NCI-H1436 treated with DMSO at 0.1 percent for 48 hours (cell line): ENCODE data around the gene CDON.
"Not testable (repeated sequence)": the region's sequence is repeated elsewhere in the genome, so short reads cannot be mapped to it uniquely, and the experiment has no call there.

Experiments used
- DNase-seq: peaks from one replicate; lab custom pipeline; 2025; lab: John Stamatoyannopoulos, UW

CDON gene

DNA sequence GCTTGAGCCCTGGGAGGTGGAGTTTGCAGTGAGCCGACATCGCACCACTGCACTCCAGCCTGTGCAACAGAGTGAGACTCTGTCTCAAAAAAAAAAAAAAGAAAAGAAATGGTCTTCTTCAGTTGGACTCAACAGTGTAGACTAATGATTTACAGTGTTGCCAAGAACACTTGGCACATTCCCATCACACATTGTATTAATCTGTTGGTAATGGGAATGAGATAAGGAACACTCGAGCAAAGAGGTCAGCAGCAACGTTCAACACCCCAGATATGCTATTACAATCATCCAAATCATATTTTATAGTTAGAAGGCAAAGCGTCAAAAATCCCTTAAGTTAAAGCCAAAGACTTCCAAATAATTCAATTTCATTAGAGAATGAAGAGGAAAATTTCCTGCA lies 14.5 kb downstream of the CDON start:
- no peak for DNase-seq

DNA sequence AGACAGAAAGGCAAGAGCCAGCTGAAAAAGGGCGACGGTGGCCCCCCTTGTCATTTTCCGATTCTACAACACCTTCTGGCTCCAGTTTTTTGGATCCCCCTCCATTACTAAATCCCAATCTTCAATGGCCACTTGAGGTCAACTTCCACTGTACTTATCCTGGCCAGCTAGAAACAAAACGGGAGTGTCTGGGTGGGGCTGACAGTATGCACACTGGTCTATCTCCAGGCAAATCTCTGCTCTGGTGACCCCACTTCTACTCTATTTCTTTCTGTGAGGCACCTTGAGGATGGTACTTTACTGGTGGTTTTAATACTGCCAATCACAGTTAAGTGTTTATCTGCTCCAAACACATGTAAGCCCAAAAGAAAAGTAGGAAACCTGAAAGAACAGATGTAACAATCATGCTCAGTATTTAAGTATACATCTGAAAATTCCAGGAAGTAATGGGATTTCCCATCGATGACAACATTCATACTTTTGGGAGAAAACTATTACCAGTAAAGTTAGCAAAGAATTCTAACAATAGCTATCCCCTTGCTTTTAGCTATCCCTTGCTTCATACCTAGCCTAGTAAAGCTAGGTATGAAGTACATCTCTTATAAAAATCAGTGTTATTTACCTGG lies 16.0 kb downstream of the CDON start:
- no peak for DNase-seq

DNA sequence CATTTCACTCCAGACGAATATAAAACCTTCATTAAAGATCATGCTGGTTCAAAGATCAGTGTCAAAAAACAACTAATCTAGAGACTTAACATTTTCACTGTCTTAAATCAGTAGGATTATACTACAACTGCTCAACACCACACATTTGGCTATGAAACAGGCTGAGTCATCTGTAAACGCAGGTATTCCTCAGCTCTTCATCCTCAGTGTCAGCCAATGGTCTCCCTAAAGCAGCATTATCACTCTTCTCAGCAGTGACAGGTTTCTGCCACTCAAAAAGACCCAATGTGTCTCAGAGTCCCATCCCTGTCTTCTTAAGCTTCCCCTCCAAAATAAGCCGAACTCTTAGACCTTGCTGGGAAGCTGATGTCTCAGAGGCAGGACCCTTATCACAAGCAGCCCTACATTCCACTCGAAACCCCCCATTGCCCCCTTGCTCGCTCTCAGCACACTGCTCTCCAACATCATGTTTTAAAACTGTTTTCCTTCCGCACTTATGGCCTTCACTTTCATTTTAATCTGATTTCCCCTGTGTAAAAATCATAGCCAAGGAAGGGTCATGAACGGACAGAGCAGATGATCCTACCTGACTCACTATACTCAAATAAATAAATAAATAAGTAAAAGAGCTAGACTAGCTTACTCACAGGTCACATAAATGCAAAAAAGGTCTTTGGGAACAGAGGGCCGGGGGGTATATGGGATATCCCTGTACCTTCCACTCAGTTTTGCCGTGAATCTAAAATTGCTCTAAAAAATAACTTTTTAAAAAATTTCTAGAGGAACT lies 23.0 kb downstream of the CDON start:
- no peak for DNase-seq

DNA sequence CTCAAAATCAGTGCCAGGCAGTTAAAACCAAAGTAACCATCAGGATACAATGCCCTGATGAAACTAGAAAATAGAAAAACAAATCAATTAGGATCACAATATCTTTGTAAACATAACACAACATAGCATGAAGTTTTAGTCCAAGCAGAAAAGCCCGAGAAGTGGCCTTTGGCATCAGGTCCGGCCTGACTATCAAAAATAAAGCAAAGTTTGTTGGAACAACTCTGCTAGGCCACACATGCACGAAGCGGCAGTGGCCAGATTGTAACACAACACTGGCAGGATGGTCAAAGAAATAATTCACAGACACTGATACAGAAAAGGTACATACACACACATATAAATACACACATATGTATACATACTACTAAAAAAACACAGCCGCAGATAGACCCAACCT lies 26.9 kb downstream of the CDON start:
- DNase-seq, result no peak

DNA sequence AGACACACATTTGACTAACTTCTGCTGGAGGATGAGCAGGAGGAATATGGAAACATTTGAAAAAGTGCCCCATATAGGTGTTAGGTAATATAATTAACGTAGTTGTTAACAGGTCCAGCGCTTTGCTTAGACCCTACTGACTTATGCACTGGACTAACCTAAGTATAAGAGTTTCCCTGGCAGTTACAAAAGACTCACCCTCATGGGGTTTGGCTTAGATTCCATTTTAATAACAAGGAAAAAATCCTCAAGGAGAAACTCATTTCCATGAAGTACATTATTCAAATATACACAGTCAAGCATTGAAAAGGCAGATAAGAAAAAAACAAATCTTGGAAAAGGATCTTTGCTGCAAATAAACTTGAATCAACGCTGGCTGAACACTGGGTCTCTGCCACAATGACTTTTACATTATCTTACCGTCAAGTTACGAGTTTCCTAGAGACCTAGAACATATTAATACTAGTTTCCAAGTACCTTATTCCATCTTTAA lies 27.7 kb downstream of the CDON start:
- no peak for DNase-seq

DNA sequence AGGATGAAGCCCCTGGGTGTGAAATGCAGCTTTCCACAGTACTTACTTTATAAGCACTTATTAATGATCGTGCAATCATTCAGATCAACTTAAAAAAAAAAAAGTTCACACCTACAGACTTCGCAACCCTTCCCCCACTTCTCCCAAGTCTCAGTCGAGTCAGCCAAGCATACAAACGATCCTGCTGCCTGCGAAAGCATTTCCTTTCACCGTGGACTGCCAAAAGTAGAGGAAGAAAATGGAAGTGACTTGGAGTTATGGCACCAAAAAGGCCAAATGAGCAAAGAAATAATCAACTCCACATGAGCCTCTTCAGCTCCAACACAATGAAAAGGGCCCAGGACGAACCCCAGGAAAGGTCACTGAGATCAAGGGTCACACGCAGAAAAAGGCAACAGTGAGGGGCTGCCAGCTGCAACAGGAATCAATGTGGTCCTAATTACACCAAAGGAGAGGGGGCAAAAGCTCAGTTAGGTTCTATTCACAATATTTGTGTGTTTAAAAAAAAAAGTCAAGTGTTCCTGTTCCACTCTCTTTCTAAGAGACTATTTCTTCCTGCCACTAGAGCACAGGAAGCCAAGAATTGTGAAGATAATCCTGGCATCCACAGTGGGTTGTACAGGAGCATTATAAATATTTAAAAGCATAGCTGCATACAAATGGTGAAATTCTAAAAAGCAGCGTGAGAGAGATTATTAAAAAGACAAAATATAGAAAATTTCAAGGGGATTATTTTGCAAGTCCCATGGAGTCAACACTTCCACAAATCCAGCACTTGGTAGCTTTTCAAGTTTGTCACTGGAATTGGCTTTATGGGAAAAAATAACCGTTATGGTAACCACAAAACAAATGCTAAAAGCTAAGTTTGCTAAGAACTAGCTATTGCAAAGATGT lies 28.4 kb downstream of the CDON start:
- no peak for DNase-seq

DNA sequence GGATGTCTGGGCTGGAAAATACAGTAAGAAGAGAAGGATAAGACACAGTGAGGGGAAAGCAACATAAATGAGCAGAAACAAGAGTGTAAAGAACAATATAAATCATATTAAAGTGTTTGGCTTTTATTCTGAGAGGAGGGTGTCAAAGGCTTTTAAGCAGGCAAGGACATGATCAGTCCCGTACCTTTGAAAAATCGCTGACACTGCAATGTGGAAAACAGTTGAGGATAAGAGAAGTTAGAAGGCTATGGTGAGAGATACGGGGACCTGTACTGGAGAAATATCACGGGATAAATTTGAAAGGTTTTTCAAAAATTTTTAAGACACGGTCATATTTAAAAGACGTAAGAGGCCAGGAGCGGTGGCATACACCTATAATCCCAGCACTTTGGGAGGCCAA lies 30.3 kb downstream of the CDON start:
- no peak for DNase-seq

DNA sequence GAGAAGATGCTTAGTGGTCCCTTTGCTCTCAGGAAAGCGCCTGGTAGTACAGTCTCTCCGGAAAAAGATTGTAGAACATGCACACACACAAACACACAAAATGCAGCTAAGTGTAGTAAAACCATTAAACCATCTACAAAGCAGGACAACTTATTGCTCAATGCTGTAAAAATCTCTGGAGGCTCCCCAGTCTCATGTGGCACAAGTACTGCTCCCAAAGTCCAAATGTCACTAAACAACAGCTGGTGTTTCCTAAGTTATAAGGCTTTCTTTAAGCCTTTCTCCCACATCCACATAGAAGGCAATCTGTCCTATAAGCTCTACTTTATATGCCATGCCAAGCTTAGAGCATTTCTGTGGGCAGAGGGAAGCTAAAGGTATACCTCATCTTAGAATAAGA lies 32.9 kb downstream of the CDON start:
- no peak for DNase-seq

DNA sequence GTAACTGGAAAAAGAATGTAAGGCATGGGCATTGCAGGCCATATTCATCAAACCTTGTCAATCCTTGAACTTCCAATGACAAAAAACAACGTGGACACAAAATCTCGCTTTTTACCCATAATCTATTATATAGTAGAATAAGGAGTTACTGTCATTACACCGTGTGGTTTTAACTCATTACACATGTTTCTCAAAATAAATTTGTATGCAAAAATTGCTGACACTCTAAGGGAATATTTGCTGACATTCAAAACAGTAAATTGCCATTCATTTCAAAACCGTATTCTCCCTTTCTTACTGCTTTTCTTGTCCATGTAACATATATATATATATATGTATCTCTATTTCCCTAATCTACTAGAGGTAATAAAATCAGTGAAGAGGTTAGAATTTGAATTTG lies 33.4 kb downstream of the CDON start:
- DNase-seq, result no peak

DNA sequence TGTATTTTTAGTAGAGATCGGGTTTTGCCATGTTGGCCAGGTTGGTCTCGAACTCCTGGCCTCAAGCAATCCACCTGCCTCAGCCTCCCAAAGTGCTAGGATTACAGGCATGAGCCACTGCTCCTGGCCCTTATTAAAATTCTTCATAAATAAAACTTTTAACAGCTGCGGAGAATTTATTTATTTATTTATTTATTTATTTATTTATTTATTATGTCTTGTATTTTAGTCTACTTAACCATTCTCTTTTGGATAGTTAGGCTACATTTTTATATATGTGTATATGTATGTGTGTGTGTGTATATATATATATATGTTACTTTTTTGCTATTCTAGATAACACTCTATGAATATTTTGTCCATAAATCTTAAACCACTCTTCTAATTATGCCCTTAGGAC lies 34.1 kb downstream of the CDON start:
- DNase-seq, result not testable (repeated sequence)

DNA sequence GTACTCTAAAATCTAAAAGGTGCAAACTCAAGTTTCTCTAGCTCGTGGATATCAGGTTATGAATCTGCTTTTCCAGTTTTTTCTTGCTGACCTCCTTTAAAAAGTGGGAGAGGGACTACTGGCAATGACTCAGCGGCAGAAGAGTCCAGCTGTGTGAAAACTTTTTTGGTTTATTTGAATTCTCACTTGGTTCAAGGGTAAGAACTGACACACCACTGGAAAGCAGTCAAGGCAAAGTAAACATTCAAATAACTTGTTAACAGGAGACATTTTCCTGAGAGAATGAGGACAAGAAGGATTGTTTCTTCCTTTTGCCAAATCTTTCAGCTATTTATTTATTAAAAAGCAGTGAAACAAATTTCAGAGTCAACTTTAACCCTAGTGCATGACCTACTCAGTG lies 36.1 kb downstream of the CDON start:
- no peak for DNase-seq

DNA sequence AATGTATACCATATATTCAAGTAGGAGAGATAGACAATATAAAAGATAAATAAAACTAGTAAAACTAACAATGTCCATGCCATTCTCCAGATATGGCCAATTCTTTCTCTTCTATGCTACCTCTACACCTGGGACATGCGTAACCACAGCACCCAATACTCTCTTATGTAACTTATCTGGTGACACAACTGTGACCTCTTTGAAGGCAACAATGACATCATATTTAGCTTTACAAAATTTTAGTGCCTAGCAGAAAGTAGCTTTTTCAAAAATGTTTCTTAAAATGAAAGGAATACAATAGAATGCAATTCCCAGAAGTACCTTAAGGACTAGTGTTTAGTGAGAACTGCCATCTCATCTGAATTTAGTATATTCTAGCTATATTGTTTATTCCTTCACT lies 36.8 kb downstream of the CDON start:
- DNase-seq, result no peak

DNA sequence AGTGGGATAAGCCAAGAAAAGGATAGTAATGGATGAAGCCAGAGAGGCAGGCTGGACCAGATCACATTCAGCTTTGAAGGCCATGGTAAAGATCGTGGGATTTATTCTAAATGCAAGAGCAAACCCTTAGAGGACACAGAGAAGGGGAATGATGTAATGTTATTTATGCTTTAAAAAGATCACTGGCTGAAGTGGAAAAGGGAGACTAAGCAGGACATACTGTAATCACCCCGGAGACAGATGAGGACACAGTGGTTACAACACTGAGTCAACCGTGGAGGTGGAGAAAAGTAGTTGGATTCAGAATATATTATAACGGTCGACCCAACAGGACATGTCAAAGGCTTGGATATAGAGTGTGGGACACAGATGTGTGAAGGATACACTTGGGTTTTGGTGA lies 38.5 kb downstream of the CDON start:
- no peak for DNase-seq

DNA sequence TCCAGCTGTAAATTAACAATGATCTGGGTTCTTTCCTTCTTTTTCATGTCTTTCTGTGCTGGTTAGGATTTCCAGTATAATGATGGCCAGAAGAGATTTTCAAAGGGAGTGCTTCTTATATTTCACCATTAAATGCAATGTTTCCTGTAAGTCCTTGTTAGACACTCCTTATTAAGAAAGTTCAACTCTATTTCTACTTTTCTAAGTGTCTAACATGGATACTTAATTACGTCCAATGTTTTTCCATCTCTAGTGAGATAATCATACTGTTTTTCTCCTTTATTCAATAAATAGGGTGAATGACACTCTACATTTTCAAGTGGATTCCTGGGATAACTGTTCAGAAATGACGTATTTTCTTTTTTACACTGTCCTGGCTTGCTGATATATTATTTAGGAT lies 49.8 kb downstream of the CDON start:
- DNase-seq, result no peak

DNA sequence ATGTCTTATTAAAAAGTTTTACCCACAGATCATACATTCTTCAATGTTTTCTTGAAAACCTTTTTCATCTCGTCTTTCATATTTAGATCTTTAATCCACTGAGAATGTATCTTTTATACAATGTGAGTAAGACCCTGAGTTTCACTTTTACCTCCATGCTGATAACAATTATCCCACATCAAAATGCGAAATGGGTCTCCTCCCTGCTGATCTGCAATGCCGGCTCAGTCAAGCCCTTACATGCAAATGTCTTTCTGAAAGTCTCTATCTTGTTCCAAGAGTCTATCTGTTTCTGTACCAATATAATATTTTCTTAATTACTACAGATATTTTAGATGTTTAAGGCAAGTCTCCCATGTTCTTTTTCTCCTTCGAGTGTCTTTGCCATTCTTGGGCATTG lies 50.9 kb downstream of the CDON start:
- no peak for DNase-seq

DNA sequence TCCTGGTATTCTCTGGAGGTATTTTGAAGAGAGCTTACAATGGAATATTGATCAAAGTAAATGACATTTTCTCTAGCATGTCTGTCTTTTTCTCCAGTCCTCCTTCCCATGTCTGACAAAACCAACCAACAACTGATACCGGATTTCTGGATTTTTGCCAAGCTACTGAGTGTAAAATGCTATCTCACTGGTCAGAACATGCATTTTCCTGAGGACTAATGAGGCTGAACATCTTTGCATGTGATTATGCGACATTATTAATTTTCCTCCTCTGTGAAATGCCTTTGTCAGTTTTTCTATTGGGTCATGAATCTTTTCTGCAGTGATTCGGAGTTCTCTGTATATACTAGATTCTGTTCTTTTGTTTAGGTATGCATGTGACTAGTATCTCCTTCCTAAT lies 51.4 kb downstream of the CDON start:
- DNase-seq, result no peak

DNA sequence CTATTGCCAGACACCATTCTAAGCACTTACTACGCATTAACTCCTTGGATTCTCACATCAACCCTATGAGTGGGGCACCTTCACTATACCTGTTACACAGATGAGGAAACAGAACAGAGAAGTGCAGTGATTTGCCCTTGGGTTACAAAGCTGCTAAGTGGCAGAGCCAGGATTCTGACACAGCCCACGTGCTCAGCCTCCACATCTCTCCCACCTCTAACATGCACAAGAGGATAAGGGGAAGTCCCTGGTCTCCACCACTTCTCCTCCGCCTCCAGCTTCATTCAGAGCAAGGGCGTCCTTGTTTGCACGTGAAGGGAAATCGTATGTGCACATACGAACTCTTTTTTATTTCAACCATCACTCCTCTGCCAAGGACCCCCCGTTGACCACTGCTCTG lies 53.7 kb downstream of the CDON start:
- DNase-seq, result no peak

DNA sequence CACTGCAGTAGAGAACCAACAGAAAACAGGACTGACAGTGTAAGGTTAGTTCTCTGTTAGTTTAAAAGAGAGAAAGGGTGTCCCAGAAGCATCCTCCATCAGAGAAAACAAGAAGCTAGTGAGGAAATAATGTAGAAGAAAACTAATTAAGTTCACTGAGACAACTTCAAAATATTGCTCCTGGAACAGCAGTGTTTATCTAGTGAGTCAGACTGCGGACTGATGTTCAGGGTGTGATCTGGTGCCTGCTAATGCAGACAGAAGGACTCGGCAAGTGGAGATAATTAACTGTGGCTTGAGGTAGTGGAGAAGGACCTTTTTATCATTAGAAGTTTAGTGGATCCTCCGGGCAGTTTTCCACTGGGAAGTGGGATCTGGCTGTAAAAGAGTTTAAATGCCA lies 55.4 kb downstream of the CDON start:
- no peak for DNase-seq

DNA sequence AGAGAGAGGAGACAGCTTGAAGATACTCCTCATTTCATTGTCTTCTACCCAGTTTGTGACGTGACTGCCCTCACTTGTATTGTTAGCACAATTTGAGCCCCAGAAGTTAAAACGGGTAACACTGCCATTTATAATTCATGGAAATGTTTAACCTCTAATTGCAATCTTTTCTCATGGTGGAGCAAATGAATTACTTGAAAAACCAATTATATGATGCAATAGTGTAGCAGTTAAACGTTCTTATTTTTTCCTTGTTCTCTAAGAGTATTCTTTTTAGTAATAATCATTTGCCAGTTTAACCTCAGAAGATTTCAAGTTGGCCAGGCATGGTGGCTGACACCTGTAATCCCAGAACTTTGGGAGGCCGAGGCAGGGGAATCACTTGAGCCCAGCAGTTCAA lies 56.6 kb downstream of the CDON start:
- no peak for DNase-seq

DNA sequence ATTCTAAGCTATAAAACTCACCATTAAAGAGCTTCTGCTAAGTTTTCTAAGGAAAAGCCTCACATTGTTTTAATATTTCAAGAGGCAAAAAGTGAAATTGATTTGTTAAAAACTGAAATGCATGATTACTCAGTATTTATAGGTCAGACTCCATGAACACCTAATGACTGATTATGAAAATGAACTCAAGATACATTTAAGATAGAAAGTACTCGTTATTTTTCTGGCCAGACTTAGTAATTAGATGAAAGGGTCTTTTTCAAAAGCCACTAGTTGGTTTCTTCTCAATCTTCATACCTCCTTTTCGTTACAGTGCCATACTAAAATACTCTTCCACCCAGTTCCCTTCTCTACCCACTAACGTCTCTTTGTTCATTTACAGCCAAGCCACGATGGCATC lies 60.5 kb downstream of the CDON start:
- DNase-seq, result no peak

DNA sequence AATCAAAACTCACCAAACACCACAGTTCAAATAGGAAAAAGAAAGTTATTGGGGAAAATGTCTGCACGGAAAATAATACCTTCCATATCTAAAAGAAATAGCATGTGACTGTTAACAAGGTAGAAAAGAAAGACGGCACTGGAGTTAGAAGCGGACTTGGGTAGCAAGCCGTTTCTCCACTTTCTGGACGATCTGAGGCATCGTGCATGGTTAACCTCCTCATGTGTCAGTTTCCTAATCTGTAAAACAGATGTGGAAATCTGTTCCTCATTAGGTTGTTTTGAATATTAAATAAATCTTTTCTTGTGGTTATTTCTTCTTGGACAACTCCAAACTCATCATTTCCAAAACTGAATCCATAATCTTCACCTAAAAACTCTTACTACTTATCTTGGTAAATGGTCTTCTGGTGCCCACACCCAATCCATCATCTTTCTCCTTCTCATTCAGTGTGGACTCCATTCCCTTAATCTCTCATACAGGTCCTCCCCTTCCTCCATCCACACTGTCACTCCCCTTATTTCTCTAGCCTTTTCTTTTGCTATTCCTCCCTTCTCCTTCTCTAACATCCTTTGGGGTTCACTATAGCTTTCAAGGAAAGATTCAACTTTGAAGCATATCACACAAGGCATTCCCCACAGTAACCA lies 63.3 kb downstream of the CDON start:
- no peak for DNase-seq

DNA sequence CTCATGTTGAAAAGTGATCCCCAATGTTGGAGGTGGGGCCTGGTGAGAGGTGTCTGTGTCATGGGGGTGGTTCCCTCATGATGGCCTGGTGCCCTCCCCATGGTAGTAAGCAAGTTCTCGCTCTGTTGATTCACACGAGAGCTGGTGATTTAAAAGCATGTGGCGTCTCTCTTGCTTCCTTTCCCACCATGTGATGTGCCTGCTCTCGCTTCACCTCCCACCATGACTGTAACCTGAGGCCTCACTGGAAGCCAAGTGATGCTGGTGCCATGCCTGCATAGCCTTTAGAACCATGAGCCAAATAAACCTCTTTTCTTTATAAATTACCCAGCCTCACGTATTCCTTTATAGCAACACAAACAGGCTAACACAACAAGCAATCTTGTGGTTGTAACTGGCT lies 64.4 kb downstream of the CDON start:
- no peak for DNase-seq
